ENCODE results near the gene AWAT2. TPM values are rescaled to one million over a fixed set of nuclear protein-coding genes. Genes with fewer than 3 reads are reported as not detected.
"Not testable (repeated sequence)": the region's sequence is repeated elsewhere in the genome, so short reads cannot be mapped to it uniquely, and the experiment has no call there.

AWAT2 gene
- total and polyA plus RNA-seq, 5 donors from 2014 or later: not detected

- DNase-seq: no peak
- H3K4me3 ChIP-seq (ENCODE audit: low read depth, low read length): no peak overlapping the region
- no peaks in the 10 kb centered on the region for H3K4me1 ChIP-seq (ENCODE audit: control insufficient read depth, insufficient read depth, low read length, poor library complexity, severe bottlenecking)
- Mint-ChIP-seq H3K4me1 (no peaks in the 10 kb centered on the region), H3K27me3 (peaks cover 6% of the 10 kb centered on the region), H3K9me3 (peaks cover 0 to 1% (median 0%) of the 10 kb centered on the region in 7 donors), H3K36me3 (no peaks in the 10 kb centered on the region), H3K27ac (no peak overlapping the region), H3K4me3 (no peak overlapping the region)
- ATAC-seq (ENCODE audit: low read depth in 2 of 2): no peak
- no peaks in the 10 kb centered on the region for H3K27me3 ChIP-seq (ENCODE audit: control insufficient read depth, insufficient read depth, low read length)
- no peaks in the 10 kb centered on the region for H3K9me3 ChIP-seq (ENCODE audit: control insufficient read depth in 2 of 2, low read length in 2 of 2)
- no peak overlapping the region for H3K27ac ChIP-seq (ENCODE audit: insufficient read depth, low read length, poor library complexity, severe bottlenecking)
- no peaks in the 10 kb centered on the region for H3K36me3 ChIP-seq (ENCODE audit: control insufficient read depth, insufficient read depth, low read length)
These were observed 40.7 kb downstream of the AWAT2 start for GRCh38 chrX:70009049-70009448.

GRCh38 chrX:70007946-70008345, 41.8 kb downstream of the AWAT2 start:
- H3K4me1 Mint-ChIP-seq: no peaks in the 10 kb centered on the region
- Histone ChIP-seq H3K4me1 (ENCODE audit: control insufficient read depth, insufficient read depth, low read length, poor library complexity, severe bottlenecking) (no peaks in the 10 kb centered on the region), H3K9me3 (ENCODE audit: control insufficient read depth in 2 of 2, low read length in 2 of 2) (no peaks in the 10 kb centered on the region), H3K4me3 (ENCODE audit: low read depth, low read length) (no peak overlapping the region), H3K27ac (ENCODE audit: insufficient read depth, low read length, poor library complexity, severe bottlenecking) (no peak overlapping the region), H3K36me3 (ENCODE audit: control insufficient read depth, insufficient read depth, low read length) (no peaks in the 10 kb centered on the region), H3K27me3 (ENCODE audit: control insufficient read depth, insufficient read depth, low read length) (no peaks in the 10 kb centered on the region)
- no peaks in the 10 kb centered on the region for H3K36me3 Mint-ChIP-seq
- ATAC-seq (ENCODE audit: low read depth in 2 of 2) (no peak), DNase-seq (no peak)
- peaks cover 4% of the 10 kb centered on the region for H3K27me3 Mint-ChIP-seq
- H3K9me3 Mint-ChIP-seq: peaks cover 0 to 1% (median 0%) of the 10 kb centered on the region in 7 donors
- H3K4me3 Mint-ChIP-seq: no peak overlapping the region
- no peak overlapping the region for H3K27ac Mint-ChIP-seq

DNA sequence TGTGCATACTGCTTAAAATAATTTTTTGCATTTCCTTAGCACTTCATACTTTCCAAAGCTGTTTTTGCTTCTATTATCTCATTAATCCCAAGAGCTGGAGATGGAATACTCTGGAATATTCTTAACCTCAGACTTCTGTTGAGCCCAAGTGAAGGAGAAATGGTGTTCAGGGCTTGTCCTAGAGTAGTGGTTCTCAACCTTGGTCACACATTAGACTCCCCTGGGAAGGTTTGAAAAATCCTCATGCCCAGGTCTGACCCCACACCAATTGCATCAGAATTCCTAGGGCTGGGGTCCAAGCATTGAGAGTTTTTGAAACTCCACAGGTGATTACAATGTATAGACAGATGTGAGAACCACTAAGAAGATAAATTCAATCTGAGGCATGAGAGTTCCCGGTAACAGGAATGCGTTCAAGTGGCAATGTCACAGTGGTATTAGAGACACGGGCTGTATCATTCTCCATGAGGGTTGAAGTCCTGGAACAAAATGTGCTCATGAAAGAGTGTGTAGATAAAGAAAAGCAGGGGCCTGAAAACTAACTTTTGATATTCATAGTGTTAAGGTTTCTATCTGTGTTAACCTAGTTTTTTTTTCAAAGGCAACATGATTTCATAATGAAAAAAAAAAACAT, 47.9 kb downstream of the AWAT2 start:
- no peak for ATAC-seq (ENCODE audit: low read depth in 2 of 2)
- H3K4me3 ChIP-seq (ENCODE audit: low read depth, low read length): no peak overlapping the region

GRCh38 chrX:70001269-70001668, 48.5 kb downstream of the AWAT2 start:
- DNase-seq: no peak
- Histone ChIP-seq H3K4me1 (ENCODE audit: control insufficient read depth, insufficient read depth, low read length, poor library complexity, severe bottlenecking) (no peaks in the 10 kb centered on the region), H3K36me3 (ENCODE audit: control insufficient read depth, insufficient read depth, low read length) (no peaks in the 10 kb centered on the region), H3K27me3 (ENCODE audit: control insufficient read depth, insufficient read depth, low read length) (no peaks in the 10 kb centered on the region), H3K4me3 (ENCODE audit: low read depth, low read length) (no peak overlapping the region), H3K9me3 (ENCODE audit: control insufficient read depth in 2 of 2, low read length in 2 of 2) (no peaks in the 10 kb centered on the region), H3K27ac (ENCODE audit: insufficient read depth, low read length, poor library complexity, severe bottlenecking) (no peak overlapping the region)
- no peaks in the 10 kb centered on the region for H3K4me1 Mint-ChIP-seq
- H3K27ac Mint-ChIP-seq: no peak overlapping the region
- no peaks in the 10 kb centered on the region for H3K36me3 Mint-ChIP-seq
- H3K4me3 Mint-ChIP-seq: no peak overlapping the region
- ATAC-seq (ENCODE audit: low read depth in 2 of 2): no peak
- peaks cover 0 to 3% (median 0%) of the 10 kb centered on the region in 7 donors for H3K9me3 Mint-ChIP-seq
- H3K27me3 Mint-ChIP-seq: peaks cover 4% of the 10 kb centered on the region

More for the DNA sequence above, 47.9 kb downstream of the AWAT2 start:
- no peaks in the 10 kb centered on the region for H3K36me3 ChIP-seq (ENCODE audit: control insufficient read depth, insufficient read depth, low read length)
- Mint-ChIP-seq H3K36me3 (no peaks in the 10 kb centered on the region), H3K9me3 (peaks cover 0 to 3% (median 0%) of the 10 kb centered on the region in 7 donors), H3K4me3 (no peak overlapping the region), H3K27me3 (peaks cover 4% of the 10 kb centered on the region), H3K4me1 (no peaks in the 10 kb centered on the region), H3K27ac (no peak overlapping the region)
- H3K27ac ChIP-seq (ENCODE audit: insufficient read depth, low read length, poor library complexity, severe bottlenecking): no peak overlapping the region
- DNase-seq: no peak
- no peaks in the 10 kb centered on the region for H3K27me3 ChIP-seq (ENCODE audit: control insufficient read depth, insufficient read depth, low read length)
- H3K9me3 ChIP-seq (ENCODE audit: control insufficient read depth in 2 of 2, low read length in 2 of 2): no peaks in the 10 kb centered on the region
- no peaks in the 10 kb centered on the region for H3K4me1 ChIP-seq (ENCODE audit: control insufficient read depth, insufficient read depth, low read length, poor library complexity, severe bottlenecking)

- not testable (repeated sequence) for ATAC-seq (ENCODE audit: low read depth in 2 of 2); H3K4me3 Mint-ChIP-seq; DNase-seq; H3K27me3 ChIP-seq (ENCODE audit: control insufficient read depth, insufficient read depth, low read length); H3K9me3 Mint-ChIP-seq; H3K27me3 Mint-ChIP-seq; H3K4me1 ChIP-seq (ENCODE audit: control insufficient read depth, insufficient read depth, low read length, poor library complexity, severe bottlenecking); H3K27ac ChIP-seq (ENCODE audit: insufficient read depth, low read length, poor library complexity, severe bottlenecking); H3K27ac Mint-ChIP-seq; H3K36me3 Mint-ChIP-seq; H3K9me3 ChIP-seq (ENCODE audit: control insufficient read depth in 2 of 2, low read length in 2 of 2); H3K4me1 Mint-ChIP-seq; H3K4me3 ChIP-seq (ENCODE audit: low read depth, low read length); H3K36me3 ChIP-seq (ENCODE audit: control insufficient read depth, insufficient read depth, low read length)
These were observed 51.4 kb downstream of the AWAT2 start for GRCh38 chrX:69998299-69998698.

DNA sequence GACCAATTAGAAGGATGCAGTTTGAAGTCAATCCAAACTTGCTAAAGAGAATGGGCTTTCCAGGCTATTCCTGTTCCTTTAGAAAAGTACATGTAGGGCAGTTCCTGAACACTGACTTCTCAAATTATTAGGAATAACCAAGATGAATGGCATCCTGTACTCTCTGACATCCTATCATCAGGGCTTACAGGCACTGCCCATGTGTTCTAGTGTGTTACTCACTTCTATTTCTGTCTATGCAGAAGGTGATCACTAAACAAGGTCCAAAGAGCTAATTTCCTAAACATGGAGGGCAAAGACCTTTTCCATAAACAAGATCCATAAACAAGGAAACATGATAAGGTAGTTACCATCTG, 53.6 kb downstream of the AWAT2 start:
- Histone ChIP-seq H3K36me3 (ENCODE audit: control insufficient read depth, insufficient read depth, low read length) (no peaks in the 10 kb centered on the region), H3K27ac (ENCODE audit: insufficient read depth, low read length, poor library complexity, severe bottlenecking) (no peak overlapping the region), H3K4me3 (ENCODE audit: low read depth, low read length) (no peak overlapping the region), H3K9me3 (ENCODE audit: control insufficient read depth in 2 of 2, low read length in 2 of 2) (no peaks in the 10 kb centered on the region), H3K4me1 (ENCODE audit: control insufficient read depth, insufficient read depth, low read length, poor library complexity, severe bottlenecking) (no peaks in the 10 kb centered on the region), H3K27me3 (ENCODE audit: control insufficient read depth, insufficient read depth, low read length) (no peaks in the 10 kb centered on the region)
- Mint-ChIP-seq H3K27me3 (no peaks in the 10 kb centered on the region), H3K36me3 (no peaks in the 10 kb centered on the region), H3K4me3 (peak overlapping the region in 1 of 4 donors; percentile 11), H3K9me3 (peaks cover 0 to 3% (median 0%) of the 10 kb centered on the region in 7 donors), H3K27ac (no peak overlapping the region), H3K4me1 (no peaks in the 10 kb centered on the region)
- ATAC-seq (ENCODE audit: low read depth in 2 of 2) (no peak), DNase-seq (no peak)

GRCh38 chrX:69995362-69996112, 54.2 kb downstream of the AWAT2 start:
- ATAC-seq (ENCODE audit: low read depth in 2 of 2): no peak
- Histone ChIP-seq H3K27me3 (ENCODE audit: control insufficient read depth, insufficient read depth, low read length) (no peaks in the 10 kb centered on the region), H3K4me1 (ENCODE audit: control insufficient read depth, insufficient read depth, low read length, poor library complexity, severe bottlenecking) (no peaks in the 10 kb centered on the region), H3K4me3 (ENCODE audit: low read depth, low read length) (no peak overlapping the region), H3K27ac (ENCODE audit: insufficient read depth, low read length, poor library complexity, severe bottlenecking) (no peak overlapping the region), H3K36me3 (ENCODE audit: control insufficient read depth, insufficient read depth, low read length) (no peaks in the 10 kb centered on the region), H3K9me3 (ENCODE audit: control insufficient read depth in 2 of 2, low read length in 2 of 2) (no peaks in the 10 kb centered on the region)
- Mint-ChIP-seq H3K27me3 (no peaks in the 10 kb centered on the region), H3K36me3 (no peaks in the 10 kb centered on the region), H3K27ac (no peak overlapping the region), H3K9me3 (peaks cover 0 to 3% (median 0%) of the 10 kb centered on the region in 7 donors), H3K4me3 (no peak overlapping the region), H3K4me1 (no peaks in the 10 kb centered on the region)
- no peak for DNase-seq

DNA sequence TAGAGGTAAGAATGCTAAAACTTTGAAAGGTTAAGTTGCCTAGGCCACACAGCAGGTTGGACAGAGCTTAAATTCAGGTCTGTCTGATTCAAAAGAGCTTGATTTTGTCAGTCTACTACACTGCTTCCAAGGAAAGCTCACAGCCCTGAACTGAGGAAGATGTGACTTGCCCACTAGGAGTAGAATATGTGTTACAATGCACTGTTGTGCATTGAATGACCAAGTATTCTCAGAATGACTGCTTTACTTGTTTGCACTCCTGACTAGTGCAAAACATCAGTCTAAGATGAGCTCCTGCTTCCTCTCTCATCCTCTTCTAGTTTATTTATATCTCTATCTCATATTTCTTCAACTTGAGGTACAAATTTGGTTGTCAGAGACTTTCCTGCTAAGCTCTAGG, 56.2 kb downstream of the AWAT2 start:
- DNase-seq (no peak), ATAC-seq (ENCODE audit: low read depth in 2 of 2) (no peak)
- H3K27me3 ChIP-seq (ENCODE audit: control insufficient read depth, insufficient read depth, low read length): no peaks in the 10 kb centered on the region
- H3K9me3 ChIP-seq (ENCODE audit: control insufficient read depth in 2 of 2, low read length in 2 of 2): no peaks in the 10 kb centered on the region
- no peaks in the 10 kb centered on the region for H3K36me3 ChIP-seq (ENCODE audit: control insufficient read depth, insufficient read depth, low read length)
- H3K4me3 ChIP-seq (ENCODE audit: low read depth, low read length): no peak overlapping the region
- no peak overlapping the region for H3K27ac Mint-ChIP-seq
- no peaks in the 10 kb centered on the region for H3K4me1 Mint-ChIP-seq
- no peak overlapping the region for H3K4me3 Mint-ChIP-seq
- no peaks in the 10 kb centered on the region for H3K4me1 ChIP-seq (ENCODE audit: control insufficient read depth, insufficient read depth, low read length, poor library complexity, severe bottlenecking)
- H3K27me3 Mint-ChIP-seq: no peaks in the 10 kb centered on the region
- no peak overlapping the region for H3K27ac ChIP-seq (ENCODE audit: insufficient read depth, low read length, poor library complexity, severe bottlenecking)
- H3K36me3 Mint-ChIP-seq: no peaks in the 10 kb centered on the region
- H3K9me3 Mint-ChIP-seq: no peaks in the 10 kb centered on the region
